Breast epithelium (tissue), 4 donors: ENCODE data around the gene HOMER1. TPM values are rescaled to one million over a fixed set of nuclear protein-coding genes. Genes with fewer than 3 reads are reported as not detected.
"Not testable (repeated sequence)": the region's sequence is repeated elsewhere in the genome, so short reads cannot be mapped to it uniquely, and the experiment has no call there.

Experiments used
- DNase-seq, 2 donors: peaks; one replicate each; pipeline ENCODE4 v3.0.0-alpha.2; 2019; ENCODE audit warnings: low spot score in 2 of 2
- H3K27ac ChIP-seq, 2 donors: fragments of 200-600 bp; sonication (generic) in 1 of 2; one replicate each; pipeline ENCODE4 v1.5.1; 2016 to 2019; ENCODE audit warnings: mild to moderate bottlenecking in 1 of 2
- H3K27me3 ChIP-seq, 2 donors: fragments of 200-600 bp; sonication (generic) in 1 of 2; one replicate each; pipeline versions ENCODE4 v1.5.1 to v1.6.0; 2017 to 2019; ENCODE audit warnings: control low read depth in 1 of 2, mild to moderate bottlenecking in 1 of 2
- H3K36me3 ChIP-seq: fragments of 200-600 bp; one replicate; pipeline ENCODE4 v1.5.1; 2019
- H3K4me1 ChIP-seq, 2 donors: fragments of 200-600 bp; sonication (generic); one replicate each; pipeline ENCODE4 v1.5.1; 2016 to 2019; ENCODE audit warnings: control low read depth in 1 of 2
- H3K4me3 ChIP-seq, 3 donors: fragments of 200-600 bp; sonication (generic); 1 replicate in 2 of 3; 2 replicates in 1 of 3; pipeline ENCODE4 v1.5.1; 2016 to 2019; ENCODE audit warnings: mild to moderate bottlenecking in 3 of 3, moderate library complexity in 2 of 3
- H3K9me3 ChIP-seq, 2 donors: fragments of 200-600 bp; sonication (generic) in 1 of 2; one replicate each; pipeline ENCODE4 v1.5.1; 2016 to 2019; ENCODE audit warnings: control low read depth in 1 of 2
- CTCF ChIP-seq, 3 donors: fragments of 450-650 bp; IDR thresholded peaks; one replicate each; pipeline ENCODE4 v1.5.1; 2016 to 2017; ENCODE audit warnings: antibody characterized with exemption in 3 of 3, mild to moderate bottlenecking in 3 of 3, moderate library complexity in 3 of 3
- POLR2A ChIP-seq: fragments of 450-650 bp; IDR thresholded peaks from one replicate; pipeline ENCODE4 v1.6.1; 2016; ENCODE audit warnings: antibody characterized with exemption, mild to moderate bottlenecking, moderate library complexity
- POLR2AphosphoS5 ChIP-seq, 3 donors: sonication (generic); formaldehyde crosslinking; IDR thresholded peaks; one replicate each; pipeline ENCODE4 v1.6.1; 2017; ENCODE audit warnings: antibody characterized with exemption in 3 of 3
- intact Hi-C: fragments of 100-400 bp; cut with DNase I; formaldehyde crosslinking; loops from one replicate; pipeline ENCODE4 v1.15.1; 2023; ENCODE audit warnings: low total_unique reads
- total RNA-seq, 3 donors: library from RNA; depleted of rRNA; stranded (reverse); fragments of >200 nt; gene quantifications; one replicate each; pipeline ENCODE4 v1.1.0, GENCODE V29; 2016

HOMER1 gene
- total RNA-seq, 3 donors from 2014 or later: 3.2 to 26.2 (median 18.7) TPM

GRCh38 chr5:79518718-79519117 lies 4.8 kb upstream of the HOMER1 start:
- H3K9me3 ChIP-seq: no peaks in the 10 kb centered on the region
- intact Hi-C loops: no loop called here
- no peaks in the 10 kb centered on the region for H3K36me3 ChIP-seq
- no peak for TF ChIP-seq POLR2A
- TF ChIP-seq CTCF (IDR thresholded peaks at IDR 0.05): no peak
- no peaks in the 10 kb centered on the region for H3K27me3 ChIP-seq
- no peak for DNase-seq
- no peaks in the 10 kb centered on the region for H3K4me1 ChIP-seq
- H3K27ac ChIP-seq: peak overlapping the region; percentile 50 to 56
- H3K4me3 ChIP-seq: no peak overlapping the region

DNA sequence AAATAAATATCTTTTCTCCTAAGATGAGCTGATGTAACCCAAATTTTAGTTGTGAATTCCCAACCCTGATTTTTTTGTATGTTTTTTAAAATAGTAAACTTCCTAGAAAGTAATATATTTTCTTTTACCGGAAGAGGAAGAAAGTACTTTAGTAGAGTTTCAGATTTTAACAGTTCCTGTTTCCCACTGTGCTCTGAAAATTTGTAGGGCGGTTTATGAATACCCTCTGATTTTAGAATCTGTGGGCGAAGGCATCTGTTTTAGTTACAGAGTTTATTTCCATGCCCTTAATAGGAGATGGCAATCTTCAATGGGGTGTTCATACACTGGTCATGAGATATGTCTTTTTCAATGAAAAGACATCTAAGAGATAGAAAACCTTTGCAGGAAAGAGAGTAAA lies 3.7 kb upstream of the HOMER1 start:
- TF ChIP-seq POLR2AphosphoS5 (IDR thresholded peaks at IDR 0.05): no peak
- no peak for TF ChIP-seq POLR2A
- TF ChIP-seq CTCF (IDR thresholded peaks at IDR 0.05): no peak
- peak overlapping the region in 1 of 2 donors; percentile 56 for H3K27ac ChIP-seq
- no peaks in the 10 kb centered on the region for H3K4me1 ChIP-seq
- DNase-seq: no peak
- no peaks in the 10 kb centered on the region for H3K27me3 ChIP-seq
- no peaks in the 10 kb centered on the region for H3K36me3 ChIP-seq
- intact Hi-C loops: no loop called here
- H3K9me3 ChIP-seq: no peaks in the 10 kb centered on the region
- no peak overlapping the region for H3K4me3 ChIP-seq

GRCh38 chr5:79516986-79517385 lies 3.1 kb upstream of the HOMER1 start:
- Histone ChIP-seq H3K9me3 (no peaks in the 10 kb centered on the region), H3K27me3 (no peaks in the 10 kb centered on the region), H3K27ac (no peak overlapping the region), H3K36me3 (no peaks in the 10 kb centered on the region), H3K4me1 (no peaks in the 10 kb centered on the region), H3K4me3 (no peak overlapping the region)
- DNase-seq: no peak
- no peak for TF ChIP-seq POLR2AphosphoS5 (IDR thresholded peaks at IDR 0.05)
- no peak for TF ChIP-seq CTCF (IDR thresholded peaks at IDR 0.05)
- TF ChIP-seq POLR2A: no peak
- intact Hi-C loops: no loop called here

DNA sequence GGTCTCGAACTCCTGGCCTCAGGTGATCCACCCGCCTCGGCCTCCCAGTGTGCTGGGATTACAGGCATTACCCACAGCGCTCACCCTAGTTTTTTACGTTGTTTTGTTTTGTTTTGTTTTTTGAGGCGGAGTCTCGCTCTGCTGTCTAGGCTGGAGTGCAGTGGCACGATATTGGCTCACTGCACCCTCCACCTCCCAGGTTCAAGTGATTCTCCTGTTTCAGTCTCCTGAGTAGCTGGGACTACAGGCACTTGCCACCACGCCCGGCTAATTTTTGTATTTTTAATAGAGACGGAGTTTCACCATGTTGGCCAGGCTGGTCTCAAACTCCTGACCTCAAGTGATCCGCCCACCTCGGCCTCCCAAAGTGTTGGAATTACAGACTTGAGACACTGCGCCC lies 2.4 kb upstream of the HOMER1 start:
- H3K27me3 ChIP-seq, H3K36me3 ChIP-seq, H3K4me1 ChIP-seq, H3K9me3 ChIP-seq, H3K27ac ChIP-seq, DNase-seq, intact Hi-C loops, H3K4me3 ChIP-seq: not testable (repeated sequence)

DNA sequence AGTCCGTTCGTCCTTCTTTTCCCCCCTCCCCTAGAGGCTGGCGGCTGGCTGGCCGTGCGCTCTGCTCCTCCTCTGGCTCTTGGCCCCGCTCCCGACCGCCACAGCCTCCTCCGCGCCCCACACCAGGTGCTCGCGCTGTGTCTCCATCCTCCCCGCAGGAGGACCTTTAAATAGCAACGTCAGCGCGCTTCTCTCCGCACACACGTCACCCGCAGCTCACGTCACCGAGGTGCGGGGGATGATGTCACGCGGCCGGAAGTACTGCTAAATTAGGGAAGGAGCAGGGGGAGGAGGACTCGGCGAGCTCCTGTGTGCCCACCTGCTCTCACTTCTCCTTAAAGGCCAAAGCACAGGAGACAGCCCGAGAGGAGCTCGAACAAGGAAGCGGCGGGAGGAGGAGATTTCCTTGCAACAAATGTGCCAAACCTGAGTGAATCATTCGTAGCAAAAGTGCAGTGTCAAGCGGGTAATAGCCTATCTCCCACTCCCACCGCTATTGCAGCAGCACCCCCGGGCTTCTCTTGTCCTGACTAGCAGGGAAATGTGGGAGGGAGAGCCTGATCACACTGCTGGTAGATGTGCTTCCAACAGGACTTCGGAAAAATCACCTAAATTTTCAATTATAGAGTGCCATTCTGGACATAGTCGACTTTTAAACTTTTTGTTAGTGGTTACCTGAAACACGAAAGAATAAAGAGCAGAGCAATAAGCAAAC lies 614 bp upstream of the HOMER1 start:
- H3K36me3 ChIP-seq: no peaks in the 10 kb centered on the region
- H3K27me3 ChIP-seq: no peaks in the 10 kb centered on the region
- H3K9me3 ChIP-seq: no peaks in the 10 kb centered on the region
- TF ChIP-seq CTCF (IDR thresholded peaks at IDR 0.05): peak in 2 of 3 donors; percentile 35 to 37
- TF ChIP-seq POLR2AphosphoS5 (IDR thresholded peaks at IDR 0.05): peak; percentile 92 to 96 (median 95)
- peak; percentile 62 for TF ChIP-seq POLR2A
- intact Hi-C loops: no loop called here
- peak overlapping the region; percentile 98 to 99 for H3K27ac ChIP-seq
- H3K4me3 ChIP-seq: peak overlapping the region; percentile 74 to 91 (median 83)
- no peaks in the 10 kb centered on the region for H3K4me1 ChIP-seq
- peak; percentile 93 to 95 for DNase-seq
